NCI-H1048 (cell line): Measurements from ENCODE around the gene HSPA8.

Experiments used
- DNase-seq: peaks from one replicate; lab custom pipeline; 2025; lab: John Stamatoyannopoulos, UW

Gene HSPA8

GRCh38 chr11:123047266-123047946 lies 14.5 kb downstream of the HSPA8 start:
- DNase-seq = no peak

DNA sequence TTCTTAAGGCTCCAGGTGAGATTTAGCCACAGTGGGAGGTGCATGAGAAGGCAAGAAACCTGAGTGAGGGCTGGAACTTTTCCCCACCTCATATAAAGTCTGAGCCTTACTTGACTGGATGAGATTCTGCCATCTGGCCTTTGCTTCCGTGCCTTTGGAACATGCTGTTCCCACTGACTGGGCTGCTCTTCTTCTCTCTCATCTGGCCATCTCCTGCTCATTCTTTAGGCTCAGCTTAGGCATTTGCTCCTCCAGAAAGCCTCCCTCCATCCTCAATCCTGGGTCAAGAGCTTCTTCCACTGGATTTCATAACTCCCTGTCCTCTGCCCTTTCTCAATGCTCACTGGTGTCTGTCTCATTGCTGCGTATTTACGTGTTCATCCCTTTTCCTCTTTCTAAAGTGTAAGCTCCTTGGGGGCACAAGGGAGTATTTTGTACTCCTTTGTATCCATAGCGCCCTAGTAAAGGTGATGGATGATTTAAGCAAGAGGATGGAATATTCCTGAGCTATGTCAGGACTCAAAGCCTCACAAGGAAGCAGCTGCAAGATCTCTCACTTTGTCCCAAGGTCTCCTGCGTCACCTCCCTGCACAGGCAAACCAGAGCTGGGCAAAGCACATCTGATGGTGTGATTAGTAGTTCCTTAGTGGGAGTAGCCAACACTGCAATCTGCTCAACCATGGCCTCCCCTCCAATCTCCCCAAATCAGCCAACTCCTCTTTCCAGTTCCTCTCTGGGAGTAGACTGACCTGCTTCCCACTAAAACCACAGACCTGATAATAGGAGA lies 15.3 kb downstream of the HSPA8 start:
- DNase-seq = no peak

DNA sequence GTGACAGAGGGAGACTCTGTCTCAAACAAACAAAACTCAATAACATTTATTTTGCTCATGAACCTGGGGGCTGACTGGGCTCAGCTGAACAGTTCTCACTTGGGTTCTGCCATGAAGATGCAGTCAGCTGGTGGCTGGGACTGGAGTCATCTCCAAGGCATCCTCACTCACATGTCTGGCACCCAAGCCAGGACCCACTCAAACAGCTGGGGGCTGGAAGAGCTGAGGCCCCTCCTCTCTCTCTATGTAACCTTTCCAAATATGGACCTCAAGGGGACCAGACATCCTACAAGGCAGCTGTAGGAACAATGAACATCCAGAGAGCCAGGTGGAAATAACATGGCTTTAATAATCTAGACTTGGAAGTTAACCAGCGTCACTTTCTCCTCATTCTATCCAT lies 16.8 kb downstream of the HSPA8 start:
- no peak for DNase-seq

DNA sequence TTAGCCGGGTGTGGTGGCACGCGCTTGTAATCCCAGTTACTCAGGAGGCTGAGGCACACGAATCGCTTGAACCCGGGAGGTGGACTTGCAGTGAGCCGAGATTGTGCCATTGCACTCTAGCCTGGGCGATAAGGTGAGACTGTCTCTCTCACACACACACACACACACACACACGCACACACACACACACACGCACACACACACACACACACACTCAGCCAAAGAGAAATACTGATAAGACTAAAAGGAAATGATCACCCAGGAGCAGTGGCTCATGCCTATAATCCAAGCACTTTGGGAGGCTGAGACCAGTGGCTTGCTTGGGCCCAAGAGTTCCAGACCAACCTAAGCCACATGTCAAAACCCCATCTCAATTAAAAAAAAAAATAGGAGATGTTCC lies 20.8 kb downstream of the HSPA8 start:
- DNase-seq = no peak

DNA sequence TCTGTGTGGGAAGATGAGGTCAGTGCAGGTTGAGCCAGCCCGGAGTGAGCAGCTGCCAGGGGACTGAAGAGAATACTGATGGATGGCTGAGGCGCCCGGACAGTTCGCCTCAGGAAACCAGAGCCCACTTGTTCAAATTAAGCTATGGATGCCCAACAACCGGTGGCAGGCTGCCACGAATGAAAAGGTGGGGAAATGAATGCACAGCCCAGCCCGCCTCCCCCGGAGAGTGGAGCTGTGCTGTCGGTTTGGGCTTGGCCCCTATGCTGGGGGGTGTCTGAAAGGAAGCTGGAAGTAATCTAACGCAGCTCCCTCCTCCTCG lies 21.9 kb downstream of the HSPA8 start:
- no peak for DNase-seq

DNA sequence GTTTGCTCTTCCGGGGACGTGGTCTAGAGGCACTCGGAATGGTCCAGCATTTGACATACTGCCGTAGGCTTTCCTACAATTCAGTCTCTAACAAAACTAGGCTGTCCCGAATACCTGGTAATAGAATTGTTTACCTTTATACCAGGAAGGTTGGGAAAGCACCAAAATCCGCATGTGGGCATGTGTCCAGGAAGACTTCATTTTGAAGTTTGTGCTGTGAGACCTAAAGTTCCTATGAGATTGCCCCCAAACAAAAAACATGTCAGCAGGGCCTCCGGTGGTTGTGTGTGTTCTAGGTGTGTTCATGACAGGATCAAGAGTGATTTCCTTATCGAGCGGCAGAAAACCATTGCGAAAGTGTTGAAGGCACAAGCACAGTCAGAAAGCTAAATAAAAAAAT lies 26.1 kb downstream of the HSPA8 start:
- no peak for DNase-seq

DNA sequence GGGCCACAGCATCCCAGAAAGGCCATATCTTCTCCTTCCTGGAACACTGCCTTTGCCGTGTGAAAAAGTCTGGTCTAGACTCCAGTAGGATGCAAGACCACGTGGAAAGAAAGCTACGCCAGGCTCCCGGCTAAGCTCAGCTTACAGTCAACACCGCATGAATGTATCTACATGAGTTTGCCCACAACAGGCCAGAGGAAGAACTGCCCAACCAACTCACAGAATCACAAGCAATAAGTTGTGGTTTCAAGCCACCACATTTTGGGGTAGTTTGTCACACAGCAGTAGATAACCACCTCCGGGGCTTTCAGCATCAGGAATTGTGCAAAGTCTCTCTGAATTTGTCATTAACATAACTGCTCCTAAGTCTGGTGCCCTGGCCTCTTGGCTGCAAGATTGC lies 27.3 kb downstream of the HSPA8 start:
- DNase-seq = no peak

GRCh38 chr11:123033895-123034294 lies 28.0 kb downstream of the HSPA8 start:
- no peak for DNase-seq

GRCh38 chr11:123030517-123030916 lies 31.4 kb downstream of the HSPA8 start:
- no peak for DNase-seq

GRCh38 chr11:123020968-123021367 lies 41.0 kb downstream of the HSPA8 start:
- no peak for DNase-seq

DNA sequence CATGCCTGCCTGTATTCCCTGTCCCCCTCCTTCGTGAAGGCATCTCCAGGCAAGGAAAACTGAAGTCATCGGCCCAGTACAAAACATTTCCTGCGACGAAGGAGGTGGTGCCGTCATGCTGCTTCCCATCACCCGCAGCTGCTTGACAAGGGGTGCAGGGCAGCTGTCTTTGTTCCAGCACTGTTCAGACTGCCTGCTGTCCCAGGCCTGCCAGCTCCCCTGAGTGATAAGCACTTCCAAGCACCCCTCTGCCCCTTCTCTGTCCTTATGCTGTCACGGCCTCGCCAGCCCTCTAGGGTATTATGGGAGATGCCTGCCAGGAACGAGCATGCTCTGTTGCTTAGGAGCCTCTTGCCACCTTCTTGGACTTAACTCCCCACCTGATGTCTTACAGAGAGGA lies 43.2 kb downstream of the HSPA8 start:
- DNase-seq = no peak

- DNase-seq = no peak
Observed at GRCh38 chr11:123011510-123011909, 50.4 kb downstream of the HSPA8 start.
